ENCODE results near the gene MPL. TPM values are rescaled to one million over a fixed set of nuclear protein-coding genes. Genes with fewer than 3 reads are reported as not detected.

The MPL gene
- total and polyA plus RNA-seq, 10 of the 15 experiments (the other 5 are each of a cell fraction or from before 2014, with no cell fraction given) = not detected

GRCh38 chr1:43372172-43372571, 34.6 kb downstream of the MPL start:
- FAIRE-seq (no peak), DNase-seq (ENCODE audit: low read depth, low spot score) (no peak), ATAC-seq (no peak)
- no peaks in the 10 kb centered on the region for H3K27me3 ChIP-seq (replicated peaks in 1 of 2; ENCODE audit: control insufficient read depth in 2 of 2, insufficient read depth in 2 of 2, low read length in 1 of 2)
- H2AFZ ChIP-seq (ENCODE audit: control insufficient read depth, low read depth, low read length) = no peak overlapping the region
- no peak overlapping the region for H3K9ac ChIP-seq (ENCODE audit: control insufficient read depth, insufficient read depth, low read length)
- CTCF ChIA-PET = interaction anchor here (1.0 to 1.3 kb wide), 2 partner anchors 42 to 145 kb away, joined by 3 to 4 read pairs; no protein-coding TSS in a partner anchor
- H3K4me2 ChIP-seq (ENCODE audit: control insufficient read depth, insufficient read depth) = no peak overlapping the region
- no peaks in the 10 kb centered on the region for H3K9me3 ChIP-seq (replicated peaks; ENCODE audit: control insufficient read depth, insufficient read depth, low read length)
- no peak overlapping the region for H3K27ac ChIP-seq (ENCODE audit: control insufficient read depth, insufficient read depth)
- POLR2A ChIA-PET = interaction anchor here (0.7 kb wide), 1 partner anchor 9 kb away, joined by 3 read pairs; no protein-coding TSS in a partner anchor
- H3K79me2 ChIP-seq (ENCODE audit: control insufficient read depth, insufficient read depth, low read length) = peaks cover 14% of the 10 kb centered on the region
- TF ChIP-seq RCOR1 (conservative IDR thresholded peaks at IDR 0.05; ENCODE audit: low read depth, low read length) = no peak
- TF ChIP-seq POU2F2 (IDR thresholded peaks at IDR 0.05; ENCODE audit: borderline replicate concordance, low read depth, low read length) = no peak
- TF ChIP-seq MTA2 (IDR thresholded peaks at IDR 0.05; ENCODE audit: low read depth) = no peak
- TF ChIP-seq TAF1 (IDR thresholded peaks at IDR 0.05; ENCODE audit: borderline replicate concordance, low read depth, low read length) = no peak
- TF ChIP-seq TCF3 (IDR thresholded peaks at IDR 0.05; ENCODE audit: borderline replicate concordance, insufficient read depth, low read depth, low read length) = no peak
- no peak for TF ChIP-seq CHD1 (IDR thresholded peaks at IDR 0.05; ENCODE audit: low read depth, low read length)
- no peak for TF ChIP-seq FOXM1 (IDR thresholded peaks at IDR 0.05; ENCODE audit: low read depth, low read length)
- TF ChIP-seq NR2C2 (IDR thresholded peaks at IDR 0.05; ENCODE audit: borderline replicate concordance, control insufficient read depth, insufficient read length, low read depth) = no peak
- TF ChIP-seq MEF2B (IDR thresholded peaks at IDR 0.05; ENCODE audit: partially characterized antibody, poor library complexity, severe bottlenecking) = no peak
- TF ChIP-seq MXI1 (IDR thresholded peaks at IDR 0.05; ENCODE audit: low read depth, low read length) = no peak
- TF ChIP-seq ZSCAN29 (IDR thresholded peaks at IDR 0.05) = no peak
- TF ChIP-seq ZBED1 (IDR thresholded peaks at IDR 0.05; ENCODE audit: borderline replicate concordance) = no peak
- TF ChIP-seq, protein P1, sequence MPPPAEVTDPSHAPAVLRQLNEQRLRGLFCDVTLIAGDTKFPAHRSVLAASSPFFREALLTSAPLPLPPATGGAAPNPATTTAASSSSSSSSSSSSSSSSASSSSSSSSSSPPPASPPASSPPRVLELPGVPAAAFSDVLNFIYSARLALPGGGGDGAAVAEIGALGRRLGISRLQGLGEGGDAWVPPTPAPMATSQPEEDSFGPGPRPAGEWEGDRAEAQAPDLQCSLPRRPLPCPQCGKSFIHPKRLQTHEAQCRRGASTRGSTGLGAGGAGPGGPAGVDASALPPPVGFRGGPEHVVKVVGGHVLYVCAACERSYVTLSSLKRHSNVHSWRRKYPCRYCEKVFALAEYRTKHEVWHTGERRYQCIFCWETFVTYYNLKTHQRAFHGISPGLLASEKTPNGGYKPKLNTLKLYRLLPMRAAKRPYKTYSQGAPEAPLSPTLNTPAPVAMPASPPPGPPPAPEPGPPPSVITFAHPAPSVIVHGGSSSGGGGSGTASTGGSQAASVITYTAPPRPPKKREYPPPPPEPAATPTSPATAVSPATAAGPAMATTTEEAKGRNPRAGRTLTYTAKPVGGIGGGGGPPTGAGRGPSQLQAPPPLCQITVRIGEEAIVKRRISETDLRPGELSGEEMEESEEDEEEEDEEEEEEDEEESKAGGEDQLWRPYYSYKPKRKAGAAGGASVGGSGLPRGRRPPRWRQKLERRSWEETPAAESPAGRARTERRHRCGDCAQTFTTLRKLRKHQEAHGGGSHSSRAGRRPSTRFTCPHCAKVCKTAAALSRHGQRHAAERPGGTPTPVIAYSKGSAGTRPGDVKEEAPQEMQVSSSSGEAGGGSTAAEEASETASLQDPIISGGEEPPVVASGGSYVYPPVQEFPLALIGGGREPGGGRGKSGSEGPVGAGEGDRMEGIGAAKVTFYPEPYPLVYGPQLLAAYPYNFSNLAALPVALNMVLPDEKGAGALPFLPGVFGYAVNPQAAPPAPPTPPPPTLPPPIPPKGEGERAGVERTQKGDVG (CRISPR knock-in tag; IDR thresholded peaks at IDR 0.05) = no peak
- H3K36me3 ChIP-seq (ENCODE audit: control insufficient read depth in 2 of 2, insufficient read depth in 2 of 2, low read length in 1 of 2) = no peaks in the 10 kb centered on the region
- H4K20me1 ChIP-seq (ENCODE audit: control insufficient read depth, insufficient read depth) = no peaks in the 10 kb centered on the region
- H3K4me1 ChIP-seq (ENCODE audit: control insufficient read depth, insufficient read depth, low read length) = peaks cover 3% of the 10 kb centered on the region; the same call in 1 of the 2 replicates
- in situ Hi-C loops (cut with MboI) = no loop called here
- intact Hi-C loops (cut with micrococcal nuclease; ENCODE audit: unreplicated experiment) = no loop called here
- no TSS peak for BruUV-seq (replicated peaks)
- RAD21 ChIA-PET (ENCODE audit: unreplicated experiment) = no interaction called here
- no peak overlapping the region for H3K4me3 ChIP-seq
- SMC1A ChIA-PET (ENCODE audit: uncharacterized antibody, unreplicated experiment) = no interaction called here
- WGBS (ENCODE audit: insufficient coverage, insufficient replicate concordance, low lambda C conversion rate, missing lambda C conversion rate) = 92% methylated on average over 5 of the region's 5 CpGs

All from GM12878 (cell line).